ENCODE results near the gene RGPD8.

Gene RGPD8

DNA sequence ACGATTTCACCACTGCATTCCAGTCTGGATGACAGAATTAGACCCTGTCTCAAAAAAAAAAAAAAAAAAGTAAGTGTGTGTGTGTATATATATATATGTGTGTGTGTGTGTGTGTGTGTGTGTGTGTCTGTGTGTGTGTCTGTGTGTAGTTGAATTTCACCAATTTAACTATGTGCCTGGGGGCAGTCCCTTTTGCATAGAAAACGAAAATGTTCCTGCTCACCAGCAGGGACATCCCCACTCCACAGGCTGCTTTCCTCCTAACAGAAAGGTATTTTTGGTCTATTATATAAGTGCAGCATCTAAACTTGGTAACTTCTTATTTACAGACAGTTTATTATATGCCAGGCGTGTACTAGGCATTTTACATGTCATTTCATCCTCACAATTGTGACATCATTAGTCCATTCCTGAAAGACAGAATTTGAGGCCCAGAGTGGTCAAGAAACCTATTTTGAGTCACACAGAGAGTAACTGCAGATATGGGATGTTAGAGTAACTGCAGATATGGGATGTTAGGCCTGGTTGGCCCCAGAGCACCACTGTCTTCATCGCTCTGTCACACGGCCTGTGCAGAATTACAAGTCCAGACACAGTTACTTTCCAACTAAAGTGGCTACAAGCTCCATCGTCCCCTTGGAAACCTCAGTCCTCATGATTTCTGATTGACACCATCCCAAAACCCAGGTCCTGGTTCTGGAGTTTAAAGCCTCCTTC is 39.3 kb upstream of the RGPD8 start:
- H4K91ac ChIP-seq (ENCODE audit: low read length) = no peak overlapping the region
- no peak overlapping the region for H3K9ac ChIP-seq (ENCODE audit: low read length)
- 100% methylated on average over 5 of the region's 6 CpGs for WGBS
- no peak overlapping the region for H2BK12ac ChIP-seq (ENCODE audit: low read length in 2 of 2)
- H3K36me3 ChIP-seq (ENCODE audit: control insufficient read depth in 1 of 2, insufficient read depth in 2 of 2, low read depth in 1 of 2, low read length in 2 of 2) = no peaks in the 10 kb centered on the region
- no peaks in the 10 kb centered on the region for H3K79me1 ChIP-seq (replicated peaks; ENCODE audit: low read length, poor library complexity, severe bottlenecking)
- H2BK5ac ChIP-seq (ENCODE audit: low read depth, low read length, poor library complexity, severe bottlenecking) = no peak overlapping the region
- H3K27ac ChIP-seq (ENCODE audit: low read length, poor library complexity, severe bottlenecking) = no peak overlapping the region
- H2BK15ac ChIP-seq (ENCODE audit: low read depth, poor library complexity, severe bottlenecking) = no peak overlapping the region
- H2BK120ac ChIP-seq (ENCODE audit: low read depth, low read length) = no peak overlapping the region
- DNase-seq = no peak
- H3K4me3 ChIP-seq (ENCODE audit: insufficient read depth in 1 of 2, low read depth in 1 of 2, low read length in 2 of 2) = no peak overlapping the region
- H3K23ac ChIP-seq (ENCODE audit: low read length in 2 of 2) = no peak overlapping the region
- H3K27me3 ChIP-seq (ENCODE audit: control insufficient read depth in 1 of 2, insufficient read depth in 1 of 2, low read length in 2 of 2) = no peaks in the 10 kb centered on the region
- H4K8ac ChIP-seq (ENCODE audit: low read length) = no peak overlapping the region
- H3K9me3 ChIP-seq (ENCODE audit: control insufficient read depth, low read length) = peaks cover 3% of the 10 kb centered on the region
- H2AK5ac ChIP-seq (ENCODE audit: low read length, severe bottlenecking) = no peak overlapping the region
- no peak overlapping the region for H3K4me2 ChIP-seq (ENCODE audit: low read length, poor library complexity, severe bottlenecking)
- H3K4me1 ChIP-seq (ENCODE audit: control insufficient read depth, insufficient read depth, low read depth, low read length) = no peaks in the 10 kb centered on the region
- H3K14ac ChIP-seq (ENCODE audit: low read length in 2 of 2) = no peak overlapping the region
- H3K4ac ChIP-seq (ENCODE audit: low read depth in 1 of 2, low read length in 2 of 2) = no peak overlapping the region
- no peak overlapping the region for H2AFZ ChIP-seq (ENCODE audit: low read depth, low read length)
- H3K18ac ChIP-seq (ENCODE audit: low read depth in 1 of 2, low read length in 2 of 2) = no peak overlapping the region

DNA sequence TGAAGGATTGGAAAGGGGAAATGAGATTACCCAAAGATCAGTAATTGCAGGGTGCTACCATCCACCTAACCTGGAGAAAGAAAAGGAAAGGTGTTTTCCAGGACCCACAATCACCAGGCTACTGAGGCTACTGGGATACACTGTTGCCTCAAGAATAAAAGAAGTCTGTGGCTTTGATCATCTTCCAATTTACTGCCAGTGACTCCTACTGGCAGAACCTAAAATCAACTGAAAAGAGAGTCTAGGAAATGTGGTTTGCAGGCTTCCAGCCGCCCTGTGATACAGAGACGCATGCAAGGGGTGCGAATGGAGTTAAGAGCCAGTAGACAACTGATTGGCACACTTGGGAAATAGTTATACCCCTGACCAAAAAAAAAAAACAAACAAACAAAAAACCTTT is 31.9 kb upstream of the RGPD8 start:
- H2BK5ac ChIP-seq (ENCODE audit: low read depth, low read length, poor library complexity, severe bottlenecking) = no peak overlapping the region
- no peak overlapping the region for H4K91ac ChIP-seq (ENCODE audit: low read length)
- no peak overlapping the region for H3K9ac ChIP-seq (ENCODE audit: low read length)
- H3K4me1 ChIP-seq (ENCODE audit: control insufficient read depth, insufficient read depth, low read depth, low read length) = no peaks in the 10 kb centered on the region
- no peak overlapping the region for H2AK5ac ChIP-seq (ENCODE audit: low read length, severe bottlenecking)
- DNase-seq = peak; percentile 12
- WGBS = 50% methylated on average over 1 of the region's 3 CpGs
- H3K4ac ChIP-seq (ENCODE audit: low read depth in 1 of 2, low read length in 2 of 2) = no peak overlapping the region
- H3K9me3 ChIP-seq (ENCODE audit: control insufficient read depth, low read length) = peaks cover 3% of the 10 kb centered on the region
- H3K27ac ChIP-seq (ENCODE audit: low read length, poor library complexity, severe bottlenecking) = no peak overlapping the region
- no peak overlapping the region for H2BK15ac ChIP-seq (ENCODE audit: low read depth, poor library complexity, severe bottlenecking)
- H2BK12ac ChIP-seq (ENCODE audit: low read length in 2 of 2) = no peak overlapping the region
- H3K23ac ChIP-seq (ENCODE audit: low read length in 2 of 2) = no peak overlapping the region
- H3K27me3 ChIP-seq (ENCODE audit: control insufficient read depth in 1 of 2, insufficient read depth in 1 of 2, low read length in 2 of 2) = no peaks in the 10 kb centered on the region
- H3K18ac ChIP-seq (ENCODE audit: low read depth in 1 of 2, low read length in 2 of 2) = no peak overlapping the region
- H3K79me1 ChIP-seq (replicated peaks; ENCODE audit: low read length, poor library complexity, severe bottlenecking) = no peaks in the 10 kb centered on the region
- H3K36me3 ChIP-seq (ENCODE audit: control insufficient read depth in 1 of 2, insufficient read depth in 2 of 2, low read depth in 1 of 2, low read length in 2 of 2) = no peaks in the 10 kb centered on the region
- no peak overlapping the region for H2AFZ ChIP-seq (ENCODE audit: low read depth, low read length)
- no peak overlapping the region for H4K8ac ChIP-seq (ENCODE audit: low read length)
- H2BK120ac ChIP-seq (ENCODE audit: low read depth, low read length) = no peak overlapping the region
- H3K14ac ChIP-seq (ENCODE audit: low read length in 2 of 2) = no peak overlapping the region
- no peak overlapping the region for H3K4me3 ChIP-seq (ENCODE audit: insufficient read depth in 1 of 2, low read depth in 1 of 2, low read length in 2 of 2)
- no peak overlapping the region for H3K4me2 ChIP-seq (ENCODE audit: low read length, poor library complexity, severe bottlenecking)

DNA sequence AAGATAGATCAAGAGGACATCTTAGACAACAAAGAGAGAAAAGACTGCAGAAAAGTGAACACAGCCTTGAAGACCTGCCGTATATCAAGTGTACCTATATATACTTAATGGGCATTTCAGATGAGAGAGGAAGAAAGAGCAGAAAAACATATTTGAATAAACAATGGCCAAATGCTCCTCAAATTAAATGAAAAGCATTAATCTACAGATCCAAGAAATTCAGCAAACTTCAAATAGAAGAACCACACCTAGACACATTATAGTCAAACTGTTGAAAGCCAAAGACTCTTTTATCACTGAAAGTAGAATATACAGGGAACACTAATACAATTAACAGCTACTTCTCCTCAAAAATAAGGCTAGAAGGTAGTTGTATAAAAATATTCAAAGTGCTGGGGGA is 29.8 kb upstream of the RGPD8 start:
- no CpG with 5 or more reads among the region's 1 CpG for WGBS
- H2AK5ac ChIP-seq (ENCODE audit: low read length, severe bottlenecking) = no peak overlapping the region

GRCh38 chr2:112462178-112462577 is 28.7 kb upstream of the RGPD8 start:
- Histone ChIP-seq H3K27ac (ENCODE audit: low read length, poor library complexity, severe bottlenecking) (no peak overlapping the region), H3K4me3 (ENCODE audit: insufficient read depth in 1 of 2, low read depth in 1 of 2, low read length in 2 of 2) (no peak overlapping the region)
- 86% methylated on average over 5 of the region's 5 CpGs for WGBS

More for the DNA sequence above, 29.8 kb upstream of the RGPD8 start:
- no peak overlapping the region for H3K23ac ChIP-seq (ENCODE audit: low read length in 2 of 2)
- peaks cover 0 to 8% of the 10 kb centered on the region in 2 experiments for H3K27me3 ChIP-seq (ENCODE audit: control insufficient read depth in 1 of 2, insufficient read depth in 1 of 2, low read length in 2 of 2)
- H4K8ac ChIP-seq (ENCODE audit: low read length) = no peak overlapping the region
- no peak overlapping the region for H2BK12ac ChIP-seq (ENCODE audit: low read length in 2 of 2)
- H2BK15ac ChIP-seq (ENCODE audit: low read depth, poor library complexity, severe bottlenecking) = no peak overlapping the region
- no peak overlapping the region for H2BK120ac ChIP-seq (ENCODE audit: low read depth, low read length)
- no peak overlapping the region for H3K14ac ChIP-seq (ENCODE audit: low read length in 2 of 2)
- no peak overlapping the region for H2AFZ ChIP-seq (ENCODE audit: low read depth, low read length)
- H3K79me1 ChIP-seq (replicated peaks; ENCODE audit: low read length, poor library complexity, severe bottlenecking) = no peaks in the 10 kb centered on the region
- H3K36me3 ChIP-seq (ENCODE audit: control insufficient read depth in 1 of 2, insufficient read depth in 2 of 2, low read depth in 1 of 2, low read length in 2 of 2) = no peaks in the 10 kb centered on the region
- no peak overlapping the region for H2BK5ac ChIP-seq (ENCODE audit: low read depth, low read length, poor library complexity, severe bottlenecking)
- H3K4me2 ChIP-seq (ENCODE audit: low read length, poor library complexity, severe bottlenecking) = no peak overlapping the region
- H3K9me3 ChIP-seq (ENCODE audit: control insufficient read depth, low read length) = peaks cover 3% of the 10 kb centered on the region
- H3K27ac ChIP-seq (ENCODE audit: low read length, poor library complexity, severe bottlenecking) = no peak overlapping the region
- no peak overlapping the region for H3K9ac ChIP-seq (ENCODE audit: low read length)
- no peak overlapping the region for H3K4me3 ChIP-seq (ENCODE audit: insufficient read depth in 1 of 2, low read depth in 1 of 2, low read length in 2 of 2)
- no peak overlapping the region for H3K18ac ChIP-seq (ENCODE audit: low read depth in 1 of 2, low read length in 2 of 2)
- no peak overlapping the region for H4K91ac ChIP-seq (ENCODE audit: low read length)
- H3K4me1 ChIP-seq (ENCODE audit: control insufficient read depth, insufficient read depth, low read depth, low read length) = no peaks in the 10 kb centered on the region
- H3K4ac ChIP-seq (ENCODE audit: low read depth in 1 of 2, low read length in 2 of 2) = no peak overlapping the region
- DNase-seq = no peak

More at GRCh38 chr2:112462178-112462577, 28.7 kb upstream of the RGPD8 start:
- DNase-seq = no peak
- Histone ChIP-seq H3K36me3 (ENCODE audit: control insufficient read depth in 1 of 2, insufficient read depth in 2 of 2, low read depth in 1 of 2, low read length in 2 of 2) (no peaks in the 10 kb centered on the region), H3K79me1 (replicated peaks; ENCODE audit: low read length, poor library complexity, severe bottlenecking) (no peaks in the 10 kb centered on the region), H3K4me2 (ENCODE audit: low read length, poor library complexity, severe bottlenecking) (no peak overlapping the region), H3K27me3 (ENCODE audit: control insufficient read depth in 1 of 2, insufficient read depth in 1 of 2, low read length in 2 of 2) (peaks cover 3 to 10% of the 10 kb centered on the region in 2 experiments), H2AK5ac (ENCODE audit: low read length, severe bottlenecking) (no peak overlapping the region), H3K9ac (ENCODE audit: low read length) (no peak overlapping the region), H3K9me3 (ENCODE audit: control insufficient read depth, low read length) (no peaks in the 10 kb centered on the region), H3K14ac (ENCODE audit: low read length in 2 of 2) (no peak overlapping the region), H3K23ac (ENCODE audit: low read length in 2 of 2) (no peak overlapping the region), H2BK120ac (ENCODE audit: low read depth, low read length) (no peak overlapping the region), H2BK12ac (ENCODE audit: low read length in 2 of 2) (no peak overlapping the region), H3K18ac (ENCODE audit: low read depth in 1 of 2, low read length in 2 of 2) (no peak overlapping the region), H2BK5ac (ENCODE audit: low read depth, low read length, poor library complexity, severe bottlenecking) (no peak overlapping the region), H3K4ac (ENCODE audit: low read depth in 1 of 2, low read length in 2 of 2) (no peak overlapping the region), H2BK15ac (ENCODE audit: low read depth, poor library complexity, severe bottlenecking) (no peak overlapping the region), H4K8ac (ENCODE audit: low read length) (no peak overlapping the region), H4K91ac (ENCODE audit: low read length) (no peak overlapping the region), H3K4me1 (ENCODE audit: control insufficient read depth, insufficient read depth, low read depth, low read length) (no peaks in the 10 kb centered on the region), H2AFZ (ENCODE audit: low read depth, low read length) (no peak overlapping the region)

All from mesenchymal stem cell (in vitro differentiated cells and primary cell).